Sigmoid colon (tissue), 7 donors: Measurements from ENCODE around the gene KLHL22. TPM values are rescaled to one million over a fixed set of nuclear protein-coding genes. Genes with fewer than 3 reads are reported as not detected.

Experiments
- DNase-seq: peaks from one replicate; pipeline ENCODE4 v3.0.0-alpha.2; 2019
- H3K27ac ChIP-seq, 4 donors: fragments of 200-600 bp; sonication (generic); one replicate each; pipeline ENCODE4 v1.5.1; 2016 to 2019; ENCODE audit warnings: mild to moderate bottlenecking in 1 of 4
- H3K27me3 ChIP-seq, 3 donors: fragments of 200-600 bp; sonication (generic); one replicate each; pipeline ENCODE4 v1.5.1; 2019; ENCODE audit warnings: mild to moderate bottlenecking in 1 of 3
- H3K36me3 ChIP-seq, 4 donors: fragments of 200-600 bp; sonication (generic); one replicate each; pipeline ENCODE4 v1.5.1; 2016 to 2019
- H3K4me1 ChIP-seq, 4 donors: fragments of 200-600 bp; sonication (generic); one replicate each; pipeline ENCODE4 v1.5.1; 2017 to 2019
- H3K4me3 ChIP-seq, 4 donors: fragments of 200-600 bp; sonication (generic); one replicate each; pipeline ENCODE4 v1.5.1; 2017 to 2019; ENCODE audit warnings: mild to moderate bottlenecking in 2 of 4, moderate library complexity in 1 of 4
- H3K9me3 ChIP-seq, 4 donors: fragments of 200-600 bp in 3 of 4; sonication (generic) in 3 of 4; one replicate each; pipeline versions ENCODE4 v1.5.1 to v1.6.1; 2013 to 2019
- CTCF ChIP-seq, 4 experiments: fragments of 450-650 bp in 3 of 4; fragments of 200-600 bp in 1 of 4; IDR thresholded peaks; one replicate each; pipeline ENCODE4 v1.5.1; 2016 to 2019; ENCODE audit warnings: antibody characterized with exemption in 4 of 4, mild to moderate bottlenecking in 3 of 4, moderate library complexity in 2 of 4
- EP300 ChIP-seq, 4 donors: sonication (generic); formaldehyde crosslinking; IDR thresholded peaks; one replicate each; pipeline ENCODE4 v1.6.1; 2017; ENCODE audit warnings: antibody characterized with exemption in 4 of 4
- POLR2A ChIP-seq, 2 donors: fragments of 450-650 bp; IDR thresholded peaks; one replicate each; pipeline ENCODE4 v1.6.1; 2016; ENCODE audit warnings: antibody characterized with exemption in 2 of 2, mild to moderate bottlenecking in 2 of 2, moderate library complexity in 2 of 2
- POLR2AphosphoS5 ChIP-seq, 4 donors: sonication (generic); formaldehyde crosslinking; IDR thresholded peaks; one replicate each; pipeline ENCODE4 v1.6.1; 2017; ENCODE audit warnings: antibody characterized with exemption in 4 of 4
- WGBS, 2 donors: extraction: QIAGEN DNeasy Blood & Tissue Kit; methylation state at CpG; one replicate each; pipeline ENCODE4 v1.1.7; 2013; 5-methylcytosine and 5-hydroxymethylcytosine counted together
- intact Hi-C: fragments of 100-400 bp; cut with DNase I; formaldehyde crosslinking; loops from one replicate; pipeline ENCODE4 v1.15.1; 2023
- polyA plus RNA-seq, 3 donors: library from polyadenylated mRNA; stranded (reverse); fragments of 200-250 nt; gene quantifications; one replicate each; pipeline ENCODE4 v1.2.3, GENCODE V29; 2013
- total RNA-seq, 4 donors: library from RNA; depleted of rRNA; stranded (reverse); fragments of >200 nt; gene quantifications; one replicate each; pipeline ENCODE4 v1.1.0, GENCODE V29; 2016
- donor health status: healthy with polysubstance abuse.
- donor health status: Bipolar disorder and iron deficiency.
- donor health status: healthy.

The KLHL22 gene
- total and polyA plus RNA-seq, 7 donors = 5.4 to 39.6 (median 26.4) TPM

- H3K27ac ChIP-seq = peak overlapping the region in 1 of 4 donors; percentile 11
- peaks cover 0 to 55% (median 15%) of the 10 kb centered on the region in 4 donors for H3K36me3 ChIP-seq
- H3K4me1 ChIP-seq = peaks cover 0 to 6% (median 2%) of the 10 kb centered on the region in 4 donors
- no peaks in the 10 kb centered on the region for H3K9me3 ChIP-seq
- intact Hi-C loops = no loop called here
- WGBS, 2 donors = 39 to 80% methylated on average over 2 of the region's 2 CpGs
- no peaks in the 10 kb centered on the region for H3K27me3 ChIP-seq
- H3K4me3 ChIP-seq = no peak overlapping the region
- TF ChIP-seq POLR2AphosphoS5 (IDR thresholded peaks at IDR 0.05) = no peak
- TF ChIP-seq CTCF (IDR thresholded peaks at IDR 0.05) = no peak
- TF ChIP-seq POLR2A (IDR thresholded peaks at IDR 0.05) = no peak
- TF ChIP-seq EP300 (IDR thresholded peaks at IDR 0.05) = no peak
- DNase-seq = no peak
Observed at GRCh38 chr22:20463324-20464095, 32.1 kb downstream of the KLHL22 start.

DNA sequence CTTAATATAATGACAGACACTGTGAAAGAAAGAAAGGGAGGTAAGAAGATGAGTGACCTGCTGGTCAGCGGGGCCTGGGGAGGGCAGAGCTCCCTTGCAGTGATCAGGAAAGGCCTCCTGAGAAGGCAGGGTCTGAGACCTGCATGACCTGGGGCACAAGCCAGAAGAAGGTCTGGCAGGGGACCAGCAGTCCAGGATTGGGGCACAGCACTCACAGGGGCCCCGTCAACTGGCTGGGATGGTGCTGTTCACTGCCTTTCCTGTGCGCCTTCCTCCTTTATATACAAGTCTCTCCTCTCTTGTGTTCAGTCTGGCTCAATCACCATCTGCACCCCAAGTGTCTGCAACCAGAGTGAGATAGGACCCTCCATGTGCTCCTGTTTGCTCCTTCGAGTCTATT, 35.7 kb downstream of the KLHL22 start:
- intact Hi-C loops = no loop called here
- H3K27ac ChIP-seq = no peak overlapping the region
- DNase-seq = no peak
- TF ChIP-seq POLR2A (IDR thresholded peaks at IDR 0.05) = no peak
- TF ChIP-seq POLR2AphosphoS5 (IDR thresholded peaks at IDR 0.05) = no peak
- no peak for TF ChIP-seq EP300 (IDR thresholded peaks at IDR 0.05)
- TF ChIP-seq CTCF (IDR thresholded peaks at IDR 0.05) = no peak
- H3K36me3 ChIP-seq = peaks cover 0 to 70% (median 12%) of the 10 kb centered on the region in 4 donors
- H3K4me3 ChIP-seq = no peak overlapping the region
- WGBS, 2 donors = 94 to 96% methylated on average over 4 of the region's 4 CpGs
- H3K9me3 ChIP-seq = no peaks in the 10 kb centered on the region
- no peaks in the 10 kb centered on the region for H3K27me3 ChIP-seq
- peaks cover 0 to 6% (median 2%) of the 10 kb centered on the region in 4 donors for H3K4me1 ChIP-seq

DNA sequence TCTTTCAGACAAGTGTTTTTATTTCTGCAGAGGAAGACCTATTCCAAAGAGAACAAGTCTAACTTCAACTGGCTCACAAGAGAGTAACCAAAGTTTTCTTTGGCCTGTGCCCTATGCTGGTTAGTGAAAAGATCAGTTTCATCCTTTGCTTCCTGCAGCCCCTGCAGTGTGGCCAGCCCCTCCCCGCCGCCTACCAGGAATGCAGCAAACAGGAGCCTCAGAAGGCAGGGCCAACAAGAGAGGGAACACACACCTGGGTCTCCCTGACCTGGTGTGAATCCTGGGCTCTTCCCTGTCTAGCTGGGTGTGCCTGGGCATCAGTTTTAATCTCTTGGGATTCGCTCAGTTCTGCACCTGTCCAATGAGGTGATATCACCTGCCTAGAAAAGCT, 36.4 kb downstream of the KLHL22 start:
- intact Hi-C loops = no loop called here
- Histone ChIP-seq H3K36me3 (peaks cover 0 to 63% (median 6%) of the 10 kb centered on the region in 4 donors), H3K27me3 (no peaks in the 10 kb centered on the region), H3K9me3 (no peaks in the 10 kb centered on the region), H3K27ac (no peak overlapping the region), H3K4me1 (peaks cover 0 to 6% (median 2%) of the 10 kb centered on the region in 4 donors), H3K4me3 (no peak overlapping the region)
- no peak for DNase-seq
- WGBS, 2 donors = 76 to 89% methylated on average over 3 of the region's 3 CpGs
- no peak for TF ChIP-seq CTCF (IDR thresholded peaks at IDR 0.05)
- no peak for TF ChIP-seq POLR2AphosphoS5 (IDR thresholded peaks at IDR 0.05)
- TF ChIP-seq EP300 (IDR thresholded peaks at IDR 0.05) = no peak
- no peak for TF ChIP-seq POLR2A (IDR thresholded peaks at IDR 0.05)

DNA sequence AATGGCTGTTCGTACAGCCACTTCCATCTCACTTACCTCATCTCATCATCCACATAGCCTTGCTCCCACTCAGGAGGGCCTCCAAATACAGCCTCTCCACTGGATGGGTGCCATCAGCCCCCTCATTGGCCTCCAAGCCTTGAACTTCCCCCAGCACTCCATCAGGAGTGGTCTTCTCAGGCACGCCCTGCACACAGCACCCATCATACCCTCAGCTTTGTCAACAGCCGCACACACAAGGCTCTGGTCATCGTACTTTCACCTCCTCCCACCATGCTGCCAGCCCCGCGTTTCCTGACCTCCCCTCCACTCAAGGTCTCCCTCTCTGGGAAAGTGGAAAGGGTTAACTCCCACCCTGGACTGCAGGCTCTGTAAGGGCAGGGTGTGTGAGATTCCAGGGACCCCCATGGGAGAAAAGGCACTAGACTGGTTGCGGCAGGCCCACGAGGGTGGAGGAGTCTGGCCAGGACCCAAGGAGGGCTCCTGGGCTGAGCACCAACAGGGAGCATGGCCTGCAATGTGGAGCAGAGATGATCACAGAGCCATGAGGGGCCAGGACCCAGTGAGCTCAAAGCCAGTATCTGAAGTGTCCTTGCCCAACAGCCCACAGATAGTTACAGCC, 37.0 kb downstream of the KLHL22 start:
- Histone ChIP-seq H3K9me3 (no peaks in the 10 kb centered on the region), H3K36me3 (peaks cover 0 to 58% (median 6%) of the 10 kb centered on the region in 4 donors), H3K27ac (no peak overlapping the region), H3K27me3 (no peaks in the 10 kb centered on the region), H3K4me1 (peaks cover 0 to 6% (median under 1%) of the 10 kb centered on the region in 4 donors), H3K4me3 (no peak overlapping the region)
- intact Hi-C loops = no loop called here
- no peak for DNase-seq
- 89 to 90% methylated on average over 8 of the region's 8 CpGs for WGBS, 2 donors
- no peak for TF ChIP-seq EP300 (IDR thresholded peaks at IDR 0.05)
- no peak for TF ChIP-seq POLR2AphosphoS5 (IDR thresholded peaks at IDR 0.05)
- TF ChIP-seq POLR2A (IDR thresholded peaks at IDR 0.05) = no peak
- no peak for TF ChIP-seq CTCF (IDR thresholded peaks at IDR 0.05)
